HG03571 (cell line): ENCODE results near the gene DLGAP4.

Source experiments
- ATAC-seq: cut with Tn5 transposase; IDR thresholded peaks from one replicate; pipeline ENCODE4 v1.9.1; 2021; ENCODE audit not compliant: unreplicated experiment

DLGAP4 gene

GRCh38 chr20:36528176-36528874, 222.2 kb downstream of the DLGAP4 start:
- no peak for ATAC-seq

- ATAC-seq, result no peak
Observed at GRCh38 chr20:36528875-36529417, 222.8 kb downstream of the DLGAP4 start.

DNA sequence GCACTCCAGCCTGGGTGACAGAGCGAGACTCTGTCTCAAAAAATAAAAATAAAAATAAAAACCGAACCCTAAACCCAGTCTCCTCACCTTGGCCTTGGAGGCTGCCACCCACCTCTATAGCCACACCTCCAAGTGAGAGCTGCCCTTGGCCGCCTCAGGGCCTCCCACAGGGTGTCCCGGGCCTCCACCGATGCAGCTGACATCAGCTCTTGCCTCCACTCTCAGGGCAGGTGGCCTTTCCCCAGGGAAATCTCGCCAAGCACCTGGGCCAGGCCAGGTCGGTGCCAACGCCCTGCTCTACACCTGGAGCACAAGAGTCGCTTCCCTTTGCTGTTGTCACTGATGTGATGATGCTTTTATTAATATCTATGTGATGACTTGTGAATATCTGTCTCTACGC, 226.2 kb downstream of the DLGAP4 start:
- ATAC-seq, result no peak

GRCh38 chr20:36532822-36533221, 226.7 kb downstream of the DLGAP4 start:
- ATAC-seq, result no peak

DNA sequence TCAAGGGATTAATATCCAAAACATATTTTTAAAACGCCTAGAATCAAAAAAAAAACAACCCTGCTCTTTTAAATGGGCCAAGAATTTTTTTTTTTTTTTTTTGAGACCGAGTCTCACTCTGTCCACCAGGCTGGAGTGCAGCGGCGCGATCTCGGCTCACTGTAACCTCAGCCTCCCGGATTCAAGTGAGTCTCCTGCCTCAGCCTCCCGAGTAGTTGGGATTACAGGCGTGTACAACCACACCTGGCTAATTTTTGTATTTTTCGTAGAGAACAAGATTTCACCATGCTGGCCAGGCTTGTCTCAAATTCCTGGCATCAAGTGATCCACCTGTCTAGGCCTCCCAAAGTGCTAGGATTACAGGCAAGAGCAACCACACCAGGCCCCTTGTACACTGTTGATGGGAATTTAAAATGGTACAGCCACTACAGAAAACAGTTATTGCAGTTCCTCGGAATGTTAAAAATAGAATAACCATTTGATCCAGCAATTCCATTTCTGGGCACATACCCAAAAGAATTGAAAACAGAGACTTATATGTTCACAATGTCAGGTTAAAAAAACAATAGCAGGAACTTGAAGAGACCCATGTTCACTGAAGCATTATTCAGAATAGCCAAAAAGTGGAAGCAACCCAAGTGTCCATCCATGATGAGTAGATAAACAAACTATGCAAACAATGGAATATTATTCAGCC, 232.0 kb downstream of the DLGAP4 start:
- no peak for ATAC-seq

- ATAC-seq, result no peak
Observed at GRCh38 chr20:36540551-36541211, 234.5 kb downstream of the DLGAP4 start.

DNA sequence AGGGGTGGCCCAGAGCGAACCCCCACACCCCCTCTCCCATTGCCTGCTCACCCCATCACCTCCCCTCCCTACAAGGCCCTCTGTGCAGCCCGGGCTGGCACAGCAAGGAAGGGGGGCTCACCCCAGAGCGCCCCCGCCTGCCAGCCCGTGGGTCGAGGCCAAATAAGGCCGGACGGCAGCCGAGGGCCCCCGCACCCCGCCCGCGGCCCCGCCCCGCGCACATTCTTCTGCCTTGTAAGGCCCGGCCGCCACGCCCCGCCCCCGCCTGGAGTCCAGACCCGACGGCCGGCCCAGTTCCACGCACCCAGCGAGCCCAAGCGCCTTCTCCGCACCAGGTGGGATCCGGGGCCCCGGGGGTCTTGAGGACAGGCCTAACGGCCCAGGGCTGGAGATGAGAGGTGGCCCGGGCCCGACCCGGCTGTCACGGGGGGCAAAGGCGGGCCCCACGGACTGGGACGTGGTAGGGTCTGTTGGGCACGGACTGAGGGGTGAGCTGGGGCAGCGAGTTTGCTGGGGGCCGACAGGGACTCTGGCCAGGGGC, 235.2 kb downstream of the DLGAP4 start, which contains the start of gene MYL9:
MYL9 (plus strand) TSS at position 293 of the 541 bp plus-strand sequence. CDS start 3,366 bp downstream, outside the sequence.
- ATAC-seq, result no peak

DNA sequence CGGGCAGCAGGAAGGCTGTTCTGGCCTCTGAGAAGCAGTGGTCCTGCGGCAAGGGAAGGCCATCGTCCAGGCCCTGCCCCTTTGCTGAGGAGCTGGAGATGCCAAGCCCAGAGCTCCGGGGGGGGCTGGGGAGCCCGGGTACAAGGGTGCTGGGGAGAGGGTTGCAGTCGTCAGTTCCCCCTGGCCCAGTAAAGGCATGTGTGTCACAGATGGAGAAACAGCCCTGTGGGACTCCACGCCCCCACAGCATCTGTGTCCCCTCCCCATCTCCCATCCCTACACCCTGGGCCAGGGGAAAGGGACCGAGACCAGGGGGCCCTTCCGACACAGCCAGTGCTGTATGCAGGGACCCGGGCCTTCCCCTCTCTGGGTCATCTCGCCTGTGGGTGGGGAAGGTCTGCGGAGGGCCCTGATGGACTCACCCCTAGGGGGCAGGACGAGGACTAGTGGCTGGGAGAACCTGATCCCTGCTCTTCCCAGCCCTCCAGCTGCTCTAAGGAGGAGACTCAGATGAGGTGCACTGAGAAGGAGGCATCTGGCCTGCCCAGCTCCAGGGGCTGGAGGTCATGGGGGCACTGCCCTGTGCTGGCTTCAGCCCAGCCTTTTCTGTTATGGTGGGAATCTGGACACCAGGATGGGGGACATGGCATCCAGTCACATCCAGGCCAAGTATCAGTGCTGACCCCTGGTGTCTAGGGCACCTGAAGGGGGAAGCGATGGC, 235.8 kb downstream of the DLGAP4 start:
- no peak for ATAC-seq

DNA sequence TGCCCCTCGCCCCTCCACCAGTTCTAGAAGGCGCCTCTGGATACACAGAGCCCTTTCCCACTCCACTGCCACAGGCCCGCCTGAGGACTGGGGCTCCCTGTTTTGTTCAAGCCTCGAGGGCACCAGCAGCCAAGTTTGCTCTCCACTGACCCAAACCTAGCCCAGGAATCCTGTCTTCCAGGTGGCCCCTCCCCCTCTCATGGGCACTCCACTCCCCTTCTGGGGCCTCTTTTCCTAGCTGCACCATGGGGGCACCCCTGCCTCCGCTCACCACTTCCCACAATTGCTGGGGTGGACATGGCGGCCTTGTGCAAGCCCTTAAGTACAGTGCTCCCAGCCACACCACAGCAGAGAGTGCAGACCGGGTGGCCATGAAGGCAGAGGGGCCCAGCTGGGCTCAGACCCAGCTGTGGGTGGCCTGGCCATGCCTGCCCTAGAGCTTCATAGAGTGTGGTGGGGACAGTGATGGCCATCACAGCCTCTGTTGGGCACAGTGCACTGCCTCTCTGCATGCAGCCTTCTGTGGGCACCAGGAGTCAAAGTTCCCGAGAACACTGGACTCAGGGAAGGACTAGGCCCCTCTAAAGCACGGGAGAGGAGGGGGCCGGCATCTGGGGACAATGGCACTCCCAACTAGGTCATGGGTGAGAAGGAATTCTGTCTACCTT, 236.5 kb downstream of the DLGAP4 start:
- no peak for ATAC-seq

- ATAC-seq, result no peak
Observed at GRCh38 chr20:36543184-36544133, 237.3 kb downstream of the DLGAP4 start.

- ATAC-seq, result no peak
Observed at GRCh38 chr20:36544134-36545018, 238.2 kb downstream of the DLGAP4 start.

- no peak for ATAC-seq
Observed at GRCh38 chr20:36546111-36546736, 240.1 kb downstream of the DLGAP4 start.

GRCh38 chr20:36547186-36548005, 241.3 kb downstream of the DLGAP4 start:
- ATAC-seq, result no peak

DNA sequence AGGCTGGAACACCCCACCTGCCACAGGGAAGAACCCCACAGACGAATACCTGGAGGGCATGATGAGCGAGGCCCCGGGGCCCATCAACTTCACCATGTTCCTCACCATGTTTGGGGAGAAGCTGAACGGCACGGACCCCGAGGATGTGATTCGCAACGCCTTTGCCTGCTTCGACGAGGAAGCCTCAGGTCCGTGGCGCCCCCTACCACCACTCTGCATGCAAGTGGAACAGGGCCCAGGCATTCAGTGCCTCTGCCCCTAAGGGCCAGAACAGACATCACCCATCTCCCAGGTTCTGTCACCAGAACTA, 241.8 kb downstream of the DLGAP4 start:
- ATAC-seq, result no peak

- no peak for ATAC-seq
Observed at GRCh38 chr20:36548704-36549627, 242.8 kb downstream of the DLGAP4 start.

GRCh38 chr20:36549628-36549941, 243.4 kb downstream of the DLGAP4 start:
- ATAC-seq, result no peak
